Measurements from ENCODE around the gene IFNA21.
"Not testable (repeated sequence)": the region's sequence is repeated elsewhere in the genome, so short reads cannot be mapped to it uniquely, and the experiment has no call there.

Gene IFNA21
- total RNA-seq: 0 to 0.66 (median 0) reads per million in 17 experiments

GRCh38 chr9:21166560-21166959 is at the start of gene IFNA21:
IFNA21 (minus strand) TSS chr9:21166660; CDS start chr9:21166612, 48 bp downstream.
- DNase-seq: not testable (repeated sequence)

DNA sequence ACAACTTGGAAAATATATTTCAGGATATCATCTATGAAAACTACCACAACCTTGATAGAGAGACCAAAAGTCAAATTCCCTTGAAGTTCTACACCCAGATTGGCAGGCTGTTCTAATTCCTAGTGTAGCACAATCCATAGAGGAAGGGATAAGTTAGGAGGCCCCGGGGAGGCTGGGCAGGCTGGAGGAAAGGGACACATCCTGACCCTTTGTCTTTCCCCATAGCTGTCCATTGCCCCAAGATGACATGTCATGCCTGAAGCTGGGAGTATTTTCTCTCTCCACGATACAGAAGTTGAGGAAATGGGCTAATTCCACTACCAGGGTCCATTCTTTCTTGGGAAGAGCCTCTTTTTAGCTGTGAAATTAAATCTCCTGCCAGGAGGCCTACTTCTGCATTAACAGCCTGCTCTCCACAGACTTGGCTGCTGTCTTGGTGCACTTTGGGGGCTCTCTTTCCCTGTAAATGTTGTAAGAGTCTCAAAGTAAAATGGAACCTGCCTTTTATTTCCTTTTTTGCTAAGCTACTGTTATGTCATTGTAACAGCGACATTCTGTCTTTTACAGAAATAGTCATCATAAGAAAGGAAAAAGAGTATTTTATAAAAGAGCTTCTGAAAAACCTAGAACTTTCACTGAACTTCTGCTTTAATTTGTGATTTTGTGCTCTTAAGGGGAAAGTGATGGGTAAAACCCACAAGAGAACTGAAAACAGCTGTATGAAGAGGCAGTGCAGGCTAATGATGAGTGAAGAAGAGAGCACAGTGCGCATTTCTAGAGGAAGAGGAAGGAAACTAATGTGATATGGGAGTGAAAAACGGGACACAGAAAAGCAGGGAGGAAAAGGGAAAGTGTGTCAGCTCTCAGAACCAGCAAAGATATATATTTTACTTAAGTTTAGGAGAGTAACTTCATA is 47.2 kb upstream of the IFNA21 start:
- peak; percentile 29 to 62 (median 48) for DNase-seq

- DNase-seq: not testable (repeated sequence)
Observed at GRCh38 chr9:21212160-21212559, 45.7 kb upstream of the IFNA21 start.

DNA sequence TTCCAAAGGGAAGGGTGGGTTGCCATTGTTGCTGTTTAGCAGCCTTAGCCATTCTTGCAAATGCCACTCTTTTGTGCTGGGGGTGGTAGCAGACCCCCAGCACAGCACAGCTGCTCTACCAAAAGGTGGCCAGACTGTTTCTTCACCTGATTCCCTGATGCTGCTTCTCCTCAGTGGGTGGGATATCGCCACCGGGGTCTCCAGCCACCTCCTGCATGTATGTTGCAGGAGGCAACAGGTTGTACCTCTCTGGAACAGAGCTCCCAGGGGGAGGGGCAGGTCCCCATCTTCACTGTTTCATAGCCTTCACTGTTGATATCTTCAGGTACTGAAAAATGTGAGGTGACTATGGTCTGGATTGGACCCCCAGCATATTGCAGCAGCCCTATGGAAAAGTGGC is 44.3 kb upstream of the IFNA21 start:
- not testable (repeated sequence) for DNase-seq

GRCh38 chr9:21210311-21210710 is 43.9 kb upstream of the IFNA21 start:
- no peak for DNase-seq

- DNase-seq: not testable (repeated sequence)
Observed at GRCh38 chr9:21207043-21207442, 40.6 kb upstream of the IFNA21 start, which contains the start of gene IFNA10. IFNA10 (minus strand) TSS chr9:21207143; CDS start chr9:21207097, 46 bp downstream.

GRCh38 chr9:21205204-21205603 is 38.7 kb upstream of the IFNA21 start:
- no peak for DNase-seq

- DNase-seq: not testable (repeated sequence)
Observed at GRCh38 chr9:21202105-21202504, 35.6 kb upstream of the IFNA21 start, which contains the start of gene IFNA7. IFNA7 (minus strand) TSS chr9:21202205; CDS start chr9:21202165, 40 bp downstream.

DNA sequence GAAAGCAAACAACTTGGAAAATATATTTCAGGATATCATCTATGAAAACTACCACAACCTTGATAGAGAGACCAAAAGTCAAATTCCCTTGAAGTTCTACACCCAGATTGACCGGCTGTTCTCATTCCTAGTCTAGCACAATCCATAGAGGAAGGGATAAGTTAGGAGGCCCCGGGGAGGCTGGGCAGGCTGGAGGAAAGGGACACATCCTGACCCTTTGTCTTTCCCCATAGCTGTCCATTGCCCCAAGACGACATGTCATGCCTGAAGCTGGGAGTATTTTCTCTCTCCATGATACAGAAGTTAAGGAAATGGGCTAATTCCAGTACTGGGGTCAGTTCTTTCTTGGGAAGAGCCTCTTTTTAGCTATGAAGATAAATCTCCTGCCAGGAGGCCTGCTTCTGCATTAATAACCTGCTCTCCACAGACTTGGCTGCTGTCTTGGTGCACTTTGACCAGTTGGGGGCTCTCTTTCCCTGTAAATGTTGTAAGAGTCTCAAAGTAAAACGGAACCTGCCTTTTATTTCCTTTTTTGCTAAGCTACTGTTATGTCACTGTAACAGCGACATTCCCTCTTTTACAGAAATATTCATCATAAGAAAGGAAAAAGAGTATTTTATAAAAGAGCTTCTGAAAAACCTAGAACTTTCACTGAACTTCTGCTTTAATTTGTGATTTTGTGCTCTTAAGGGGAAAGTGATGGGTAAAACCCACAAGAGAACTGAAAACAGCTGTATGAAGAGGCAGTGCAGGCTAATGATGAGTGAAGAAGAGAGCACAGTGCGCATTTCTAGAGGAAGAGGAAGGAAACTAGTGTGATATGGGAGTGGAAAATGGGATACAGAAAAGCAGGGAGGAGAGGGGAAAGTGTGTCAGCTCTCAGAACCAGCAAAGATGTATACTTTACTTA is 28.7 kb upstream of the IFNA21 start:
- peak; percentile 42 to 75 (median 64) for DNase-seq

DNA sequence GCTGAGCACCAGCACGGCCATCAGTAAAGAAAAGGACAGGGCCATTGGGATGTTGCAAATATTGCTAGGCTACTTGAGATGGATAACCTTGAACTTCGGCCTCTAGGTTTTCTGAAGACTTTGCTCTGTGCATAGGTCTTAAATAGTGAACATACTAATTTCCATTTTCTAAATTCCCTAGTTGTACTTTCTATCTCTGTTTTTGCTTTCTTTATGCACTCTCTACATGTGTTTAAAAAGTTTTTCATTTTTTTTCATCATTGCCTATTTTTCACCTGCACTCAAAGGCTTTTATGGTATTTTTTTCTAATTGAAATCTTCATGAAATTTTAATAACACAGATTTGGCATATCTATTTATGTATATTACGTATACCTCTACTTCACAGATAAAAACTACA is 21.0 kb upstream of the IFNA21 start, which contains the start of gene IFNA4:
Gene IFNA4 (minus strand): TSS at position 101 of the 400 bp plus-strand sequence. CDS start 56 bp downstream, at position 45.
- DNase-seq: not testable (repeated sequence)

DNA sequence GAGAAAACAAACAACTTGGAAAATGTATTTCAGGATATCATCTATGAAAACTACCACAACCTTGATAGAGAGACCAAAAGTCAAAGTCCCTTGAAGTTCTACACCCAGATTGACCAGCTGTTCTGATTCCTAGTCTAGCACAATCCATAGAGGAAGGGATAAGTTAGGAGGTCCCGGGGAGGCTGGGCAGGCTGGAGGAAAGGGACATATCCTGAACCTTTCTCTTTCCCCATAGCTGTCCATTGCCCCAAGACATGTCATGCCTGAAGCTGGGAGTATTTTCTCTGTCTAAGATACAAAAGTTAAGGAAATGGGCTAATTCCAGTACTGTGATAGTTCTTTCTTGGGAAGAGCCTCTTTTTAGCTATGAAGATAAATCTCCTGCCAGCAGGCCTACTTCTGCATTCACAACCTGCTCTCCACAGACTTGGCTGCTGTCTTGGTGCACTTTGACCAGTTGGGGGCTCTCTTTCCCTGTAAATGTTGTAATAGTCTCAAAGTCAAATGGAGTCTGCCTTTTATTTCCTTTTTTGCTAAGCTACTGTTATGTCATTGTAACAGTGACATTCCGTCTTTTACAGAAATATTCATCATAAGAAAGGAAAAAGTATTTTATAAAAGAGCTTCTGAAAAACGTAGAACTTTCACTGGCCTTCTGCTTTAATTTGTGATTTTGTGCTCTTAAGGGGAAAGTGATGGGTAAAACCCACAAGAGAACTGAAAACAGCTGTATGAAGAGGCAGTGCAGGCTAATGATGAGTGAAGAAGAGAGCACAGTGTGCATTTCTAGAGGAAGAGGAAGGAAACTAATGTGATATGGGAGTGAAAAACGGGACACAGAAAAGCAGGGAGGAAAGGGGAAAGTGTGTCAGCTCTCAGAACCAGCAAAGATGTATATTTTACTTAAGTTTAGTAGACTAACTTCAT is 16.6 kb upstream of the IFNA21 start:
- peak; percentile 63 to 74 (median 70) for DNase-seq

- no peak for DNase-seq
Observed at GRCh38 chr9:21174671-21175070, 8.2 kb upstream of the IFNA21 start.

DNA sequence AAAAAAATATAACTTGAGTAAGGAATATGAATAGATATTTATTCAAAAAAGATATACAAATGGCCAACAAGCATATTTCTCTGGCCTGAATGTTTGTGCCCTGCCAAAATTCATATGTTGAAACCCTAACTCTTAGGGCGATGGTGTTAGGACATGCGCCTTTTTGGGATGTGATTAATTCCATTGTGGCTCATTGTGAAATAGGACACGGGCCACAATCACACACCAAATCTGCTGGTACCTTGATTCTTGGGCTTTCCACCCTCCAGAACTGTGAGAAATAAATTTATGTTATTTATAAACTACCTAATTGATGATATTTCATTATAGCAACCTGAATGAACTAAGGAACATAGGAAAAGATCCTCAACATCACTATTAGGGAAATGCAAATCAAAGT is 5.7 kb upstream of the IFNA21 start:
- no peak for DNase-seq

GRCh38 chr9:21171351-21171750 is 4.9 kb upstream of the IFNA21 start:
- no peak for DNase-seq

GRCh38 chr9:21165516-21165915 is 944 bp downstream of the IFNA21 start:
- DNase-seq: no peak

GRCh38 chr9:21160178-21160577 is 6.3 kb downstream of the IFNA21 start:
- peak; percentile 35 to 65 (median 49) for DNase-seq

- DNase-seq: no peak
Observed at GRCh38 chr9:21155501-21155900, 11.0 kb downstream of the IFNA21 start.

GRCh38 chr9:21154018-21154608 is 12.3 kb downstream of the IFNA21 start:
- peak; percentile 27 to 62 (median 54) for DNase-seq

- peak; percentile 39 to 75 (median 58) for DNase-seq
Observed at GRCh38 chr9:21153336-21154017, 13.0 kb downstream of the IFNA21 start.

GRCh38 chr9:21144603-21145002 is 21.9 kb downstream of the IFNA21 start:
- DNase-seq: peak in 2 of 4 experiments; percentile 26 to 46

Measured in suppressor macrophage (primary cell).